Fibroblast of villous mesenchyme (primary cell): ENCODE measurements around the gene COG2. TPM values are rescaled to one million over a fixed set of nuclear protein-coding genes. Genes with fewer than 3 reads are reported as not detected.

Experiments
- DNase-seq: peaks from one replicate; pipeline ENCODE4 v3.0.0-alpha.2; 2010; ENCODE audit warnings: low read depth
- H3K4me3 ChIP-seq: 2 replicates; pipeline ENCODE4 v1.5.1; 2011; ENCODE audit warnings: low read depth, mild to moderate bottlenecking, low read length
- CTCF ChIP-seq: IDR thresholded peaks from 2 replicates; pipeline ENCODE4 v1.5.1; 2012; ENCODE audit warnings: low read depth, mild to moderate bottlenecking, low read length; ENCODE audit not compliant: insufficient read depth
- total RNA-seq: library from RNA; depleted of rRNA; stranded (reverse); fragments of >200 nt; gene quantifications from 2 replicates; pipeline ENCODE4 v1.2.3, GENCODE V29; 2012

The COG2 gene
- total RNA-seq, 1 donor = 21.6 TPM

DNA sequence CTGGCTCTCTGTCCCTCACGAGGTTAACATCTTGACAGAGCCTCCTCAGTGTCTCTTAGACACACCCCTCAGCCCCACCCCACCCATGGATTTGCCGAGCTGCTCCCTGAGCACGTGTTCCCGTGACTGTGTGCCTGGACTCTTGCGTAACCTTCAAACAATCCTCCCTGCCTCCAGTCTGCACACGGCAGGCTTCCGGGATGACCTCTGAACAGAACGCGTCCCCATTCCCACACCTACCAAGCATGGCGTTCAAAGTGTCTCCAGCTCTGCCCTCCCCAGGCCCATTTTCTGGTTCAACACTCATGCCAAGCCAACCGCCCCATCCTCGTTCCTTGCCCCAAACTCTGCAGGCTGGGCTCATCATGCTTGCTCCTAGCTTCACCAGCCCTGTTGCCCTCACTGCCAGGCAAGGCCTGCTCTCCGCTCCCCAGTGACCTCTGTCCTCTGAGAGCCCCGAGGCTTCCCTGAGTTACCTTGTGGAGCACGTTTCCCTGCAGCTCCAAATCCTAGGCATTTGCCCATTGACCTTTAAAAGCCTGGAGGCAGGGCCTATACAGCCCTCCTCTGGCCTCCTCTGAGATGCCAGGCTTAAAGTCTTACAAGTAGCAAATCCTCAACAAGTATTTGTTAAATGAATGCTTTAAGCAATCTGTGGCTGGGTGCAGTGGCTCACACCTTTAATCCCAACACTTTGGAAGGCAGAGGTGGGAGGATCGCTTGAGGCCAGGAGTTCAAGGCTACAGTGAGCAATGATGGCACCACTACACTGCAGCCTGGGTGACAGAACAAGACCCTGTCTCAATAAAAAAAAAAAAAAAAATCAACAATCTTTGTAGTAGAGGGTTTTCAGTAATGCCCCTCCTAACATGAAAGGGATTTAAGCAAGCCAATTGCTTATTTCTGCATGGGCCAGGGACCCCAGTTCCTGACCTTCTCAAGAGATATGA, 66.6 kb downstream of the COG2 start:
- peak; percentile 54 for DNase-seq
- no peak overlapping the region for H3K4me3 ChIP-seq
- TF ChIP-seq CTCF = no peak

GRCh38 chr1:230709619-230710542, 67.6 kb downstream of the COG2 start:
- H3K4me3 ChIP-seq = no peak overlapping the region
- TF ChIP-seq CTCF = no peak
- no peak for DNase-seq

GRCh38 chr1:230710543-230710904, 68.2 kb downstream of the COG2 start:
- DNase-seq = no peak
- no peak overlapping the region for H3K4me3 ChIP-seq
- TF ChIP-seq CTCF = no peak

- no peak for DNase-seq
- TF ChIP-seq CTCF = no peak
- H3K4me3 ChIP-seq = no peak overlapping the region
These were observed 69.0 kb downstream of the COG2 start for GRCh38 chr1:230711245-230711644.

GRCh38 chr1:230712470-230712942, 70.2 kb downstream of the COG2 start:
- H3K4me3 ChIP-seq = no peak overlapping the region
- TF ChIP-seq CTCF = no peak
- DNase-seq = no peak

DNA sequence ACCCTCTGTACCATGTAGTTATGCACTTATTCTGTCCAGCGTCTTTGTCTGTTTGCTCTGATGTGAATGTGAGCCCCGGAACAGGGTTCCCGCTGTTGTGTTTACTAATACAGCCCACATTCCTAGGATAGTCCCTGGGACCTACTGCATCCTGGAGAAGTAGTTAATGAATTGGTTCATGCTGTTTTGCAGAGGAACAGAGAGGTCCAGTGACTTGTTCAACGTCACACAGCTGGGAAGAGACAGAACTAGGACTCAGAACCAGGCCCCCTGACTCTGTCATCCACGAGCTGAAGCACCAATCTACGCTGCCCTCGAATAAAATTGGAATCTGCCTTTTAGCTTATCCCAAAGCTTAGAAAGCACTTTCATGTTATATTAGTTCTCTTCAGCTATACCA, 70.9 kb downstream of the COG2 start:
- TF ChIP-seq CTCF = no peak
- no peak overlapping the region for H3K4me3 ChIP-seq
- no peak for DNase-seq
